HG03159 (cell line): ENCODE results near the gene SGCD.

Experiments
- ATAC-seq: cut with Tn5 transposase; IDR thresholded peaks from one replicate; pipeline ENCODE4 v1.9.1; 2021; ENCODE audit warnings: mild to moderate bottlenecking, moderate library complexity; ENCODE audit not compliant: unreplicated experiment

The SGCD gene

DNA sequence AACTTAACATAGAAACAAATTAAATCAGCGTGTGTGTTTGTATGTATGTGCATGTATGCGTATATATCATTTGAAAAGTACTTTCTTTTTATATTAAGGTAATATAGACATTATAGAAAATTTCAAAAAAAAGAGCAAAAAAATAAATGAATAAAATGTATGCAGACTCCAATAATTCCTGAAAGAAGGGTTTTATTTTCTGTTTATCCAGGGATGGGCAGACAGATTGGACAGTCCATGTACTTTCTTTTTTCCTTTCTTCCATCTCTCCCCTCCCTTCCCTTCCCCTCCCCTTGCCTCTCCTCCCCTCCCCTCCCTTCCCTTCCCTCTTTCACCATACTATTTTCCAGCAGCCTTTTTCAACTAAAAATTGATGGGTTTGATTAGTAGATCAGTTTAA is 123.8 kb downstream of the SGCD start:
- ATAC-seq: no peak

DNA sequence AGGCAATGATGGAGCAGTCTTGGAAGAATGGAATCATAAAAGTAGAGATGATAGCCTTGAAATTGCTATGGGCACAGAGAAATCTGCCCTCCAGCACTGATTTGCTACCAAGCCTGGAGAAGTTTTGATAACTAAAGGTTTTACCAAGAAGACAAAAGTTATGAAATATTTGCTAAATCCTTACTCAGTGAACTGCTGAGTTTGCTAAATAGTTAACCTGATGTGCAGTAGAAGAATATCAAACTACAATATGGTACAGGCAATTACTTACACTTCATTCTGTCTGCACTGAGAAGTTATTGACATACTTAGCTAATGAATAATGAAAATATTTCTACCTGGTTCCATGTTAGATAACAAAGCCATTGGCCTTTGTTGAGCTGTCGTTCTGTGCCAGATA is 124.5 kb downstream of the SGCD start:
- no peak for ATAC-seq

DNA sequence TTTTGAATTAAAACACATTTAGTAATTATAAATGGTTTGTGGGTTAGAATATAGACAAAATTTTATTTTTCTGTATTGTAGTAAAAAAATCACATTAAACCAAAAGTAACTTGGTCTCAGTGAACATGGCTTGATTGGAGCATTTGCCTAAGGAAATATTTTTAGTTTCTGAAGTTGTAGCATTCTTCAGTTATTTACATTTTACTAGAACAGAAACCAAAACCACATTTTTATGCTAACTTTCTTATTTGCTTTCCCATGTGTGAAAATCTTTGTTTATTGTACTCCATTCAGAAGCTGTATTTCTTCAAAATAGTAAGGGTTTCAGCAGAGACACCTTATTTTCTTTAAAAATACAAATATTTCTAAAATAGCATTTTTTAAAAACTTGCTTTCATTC is 129.9 kb downstream of the SGCD start:
- no peak for ATAC-seq

DNA sequence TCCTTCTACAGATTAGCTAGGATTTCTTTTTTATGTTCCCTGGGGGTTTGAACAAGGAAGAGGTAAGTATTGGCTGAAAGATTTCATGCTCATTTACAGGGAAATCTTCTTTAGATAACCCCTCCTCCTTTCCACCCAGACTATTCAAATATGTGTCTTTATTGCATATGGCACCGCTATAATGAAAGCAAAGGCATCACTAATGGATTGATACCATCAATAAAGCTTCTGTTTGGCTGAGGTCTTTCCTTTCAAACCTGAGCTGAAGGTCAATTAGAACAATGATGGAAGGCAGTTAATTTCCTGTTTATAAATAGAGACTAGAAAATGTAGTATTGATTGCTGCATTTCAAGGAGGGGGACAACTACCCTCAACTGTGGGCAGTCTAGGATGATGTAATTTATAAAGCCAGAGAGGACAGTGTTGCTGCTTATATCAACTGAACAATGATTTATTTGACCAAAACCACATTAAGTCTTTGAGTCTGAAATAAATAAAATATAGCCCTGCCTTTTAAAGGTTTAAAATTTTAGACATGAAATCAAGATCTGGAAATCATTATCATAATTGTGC is 132.9 kb downstream of the SGCD start:
- no peak for ATAC-seq

DNA sequence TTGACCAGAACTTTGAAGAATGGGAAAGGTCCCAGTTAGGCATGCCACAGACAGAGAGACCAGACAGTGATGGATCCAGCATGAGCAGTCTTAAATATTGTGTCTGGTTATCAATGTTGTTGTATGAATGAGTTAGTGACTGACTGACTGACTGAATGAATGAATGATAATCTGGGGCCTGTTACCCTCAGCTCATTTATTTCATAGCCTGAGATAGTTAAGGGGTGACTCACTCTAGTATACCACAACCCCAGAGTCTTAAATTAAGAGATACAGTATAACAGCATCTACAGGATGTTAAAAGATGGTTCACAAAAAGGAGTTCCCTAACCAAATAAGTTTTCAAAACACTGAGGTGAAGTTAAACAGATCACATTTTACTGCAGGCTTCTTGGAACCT is 133.5 kb downstream of the SGCD start:
- ATAC-seq: no peak

DNA sequence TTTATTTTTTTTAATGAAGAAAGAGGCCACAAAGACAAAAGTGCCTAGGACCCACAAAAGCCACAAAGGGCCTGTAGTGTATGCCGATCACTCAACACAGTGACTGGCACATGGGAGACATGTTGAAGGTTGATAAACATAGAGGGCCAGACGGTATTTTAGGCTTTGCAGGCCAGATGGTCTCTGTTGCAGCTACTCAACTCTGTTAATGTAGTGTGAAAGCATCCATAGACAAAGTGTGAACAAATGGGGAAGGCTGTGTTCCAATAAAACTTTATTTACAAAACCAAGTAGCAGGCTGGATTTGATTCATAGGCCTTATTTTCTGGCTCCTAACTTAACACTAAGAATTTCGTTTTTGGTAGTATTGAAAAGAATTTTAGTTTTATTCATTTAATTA is 139.9 kb downstream of the SGCD start:
- no peak for ATAC-seq

DNA sequence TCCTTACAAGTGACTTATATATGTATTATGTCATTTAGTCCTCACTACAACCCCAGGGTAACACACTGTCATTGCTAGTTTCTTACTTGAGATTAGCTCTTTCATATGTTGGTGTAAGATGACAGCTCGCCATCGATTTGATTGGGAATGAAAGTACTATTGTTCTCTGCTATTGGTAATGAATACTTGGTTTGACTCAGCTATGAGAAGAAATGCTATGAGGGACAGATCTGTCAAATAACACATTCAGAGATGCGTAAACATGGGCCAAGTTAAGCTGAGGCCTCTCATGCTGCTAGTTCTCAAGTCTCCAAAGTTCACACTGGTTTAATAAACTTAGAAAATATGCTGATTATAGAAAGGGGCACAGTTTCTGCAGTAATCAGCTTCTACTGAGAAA is 142.7 kb downstream of the SGCD start:
- ATAC-seq: no peak

DNA sequence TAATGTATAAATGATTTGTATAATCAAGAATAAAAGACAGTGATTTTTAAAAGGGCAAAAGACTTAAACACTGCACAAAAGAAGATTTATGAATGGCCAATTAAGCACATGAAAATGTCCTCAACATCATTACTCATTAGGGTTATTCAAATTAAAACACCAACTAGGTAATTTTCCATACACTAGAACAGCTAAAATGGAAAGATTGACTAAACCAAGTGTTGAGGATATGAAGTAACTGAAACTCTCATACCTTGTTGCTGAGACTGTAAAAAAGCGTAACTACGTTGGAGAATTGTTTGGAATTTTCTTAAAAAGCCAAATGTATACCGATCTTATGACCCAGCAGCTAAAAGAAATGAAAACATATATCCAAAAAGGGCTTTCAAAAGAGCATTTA is 144.9 kb downstream of the SGCD start:
- no peak for ATAC-seq

DNA sequence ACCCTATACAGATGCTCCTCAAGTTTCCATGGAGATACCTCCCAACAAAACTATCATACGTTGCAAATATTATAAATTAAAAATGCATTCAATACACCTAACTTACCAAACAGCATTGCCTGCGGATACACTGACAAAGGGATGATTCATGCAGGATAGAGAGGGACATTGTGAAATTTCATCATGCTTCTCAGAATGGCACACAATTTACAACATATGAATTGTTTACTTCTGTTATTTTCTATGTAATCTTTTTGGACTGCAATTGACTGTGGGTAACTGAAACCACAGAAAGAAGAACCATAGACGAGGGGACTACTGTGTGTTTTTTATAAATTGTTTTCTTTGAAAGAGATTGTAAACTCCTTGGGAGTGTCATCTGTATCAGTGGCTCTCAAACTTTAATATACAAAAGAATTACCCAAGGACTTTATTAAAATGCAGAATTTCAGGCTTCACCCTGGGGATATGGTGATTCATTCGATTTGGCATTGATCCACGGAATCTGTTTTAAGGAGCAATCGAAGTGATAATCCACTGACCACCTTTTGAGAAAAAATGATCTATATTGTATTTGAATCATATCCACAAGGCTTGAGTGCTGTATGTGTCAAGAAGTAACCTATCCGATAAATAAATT is 146.4 kb downstream of the SGCD start:
- no peak for ATAC-seq

DNA sequence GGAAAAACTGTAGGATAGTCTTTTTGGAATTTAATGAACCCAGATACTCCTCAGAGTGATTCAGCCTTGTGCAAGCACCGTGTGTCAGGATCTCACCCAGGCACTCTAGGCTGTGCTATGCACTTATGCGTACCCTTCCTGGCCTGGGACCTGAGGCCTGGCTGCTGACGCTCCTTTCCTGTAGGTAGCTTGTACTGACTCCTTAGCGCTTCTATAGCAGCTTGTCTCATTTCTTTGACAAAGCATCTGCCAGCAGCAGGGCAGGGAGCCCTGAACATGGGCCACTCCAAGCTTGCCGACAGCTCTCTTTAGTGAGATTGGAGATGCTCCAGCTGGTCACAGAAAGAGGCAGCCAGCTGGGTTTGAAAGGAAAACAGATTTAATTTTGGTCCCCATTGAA is 147.3 kb downstream of the SGCD start:
- no peak for ATAC-seq

DNA sequence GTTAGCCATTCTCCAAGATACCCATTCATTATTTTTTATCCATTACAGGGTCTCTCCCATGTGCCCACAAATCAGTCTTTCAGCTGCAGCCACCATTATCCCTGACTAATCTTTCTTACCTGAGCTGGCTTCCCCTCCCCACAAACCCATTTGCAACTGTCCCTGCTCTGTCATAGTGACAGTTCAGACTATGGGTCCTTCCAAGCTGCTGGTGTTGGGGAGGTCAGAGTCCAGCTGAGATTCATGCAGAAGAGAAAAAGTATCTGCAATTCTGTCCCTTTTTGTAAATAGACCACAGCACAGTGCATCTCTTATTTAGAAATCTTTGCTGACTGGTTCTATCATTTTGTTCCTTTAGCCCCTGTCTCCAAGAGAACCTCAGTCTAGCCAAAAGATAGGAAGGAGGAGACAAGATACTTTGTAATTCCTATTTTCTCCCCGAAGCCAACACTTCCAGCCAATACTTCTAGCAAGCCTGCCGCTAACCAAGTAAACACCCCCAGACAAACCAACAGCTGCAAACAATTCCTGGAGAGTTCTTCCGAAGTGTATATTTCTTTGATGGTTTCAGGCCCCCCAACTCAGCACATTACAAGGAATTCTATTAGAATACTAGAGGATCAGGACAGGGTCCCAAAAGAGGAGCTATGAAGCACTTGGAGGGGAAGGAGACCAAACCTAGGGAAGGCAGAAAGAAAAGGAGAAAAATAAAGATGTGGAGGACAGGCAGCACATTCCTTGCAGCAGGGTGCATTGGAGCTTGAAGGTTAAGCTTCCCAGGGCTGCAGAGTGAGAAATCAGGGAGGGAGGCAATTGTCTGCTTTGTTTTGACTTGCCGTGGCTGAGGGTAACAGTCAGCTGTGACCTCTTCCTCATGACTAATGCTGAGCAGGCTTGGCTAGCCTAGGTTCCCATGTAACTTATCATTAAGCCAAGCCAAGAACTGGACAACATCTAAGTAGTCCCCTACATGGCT is 148.5 kb downstream of the SGCD start:
- no peak for ATAC-seq

DNA sequence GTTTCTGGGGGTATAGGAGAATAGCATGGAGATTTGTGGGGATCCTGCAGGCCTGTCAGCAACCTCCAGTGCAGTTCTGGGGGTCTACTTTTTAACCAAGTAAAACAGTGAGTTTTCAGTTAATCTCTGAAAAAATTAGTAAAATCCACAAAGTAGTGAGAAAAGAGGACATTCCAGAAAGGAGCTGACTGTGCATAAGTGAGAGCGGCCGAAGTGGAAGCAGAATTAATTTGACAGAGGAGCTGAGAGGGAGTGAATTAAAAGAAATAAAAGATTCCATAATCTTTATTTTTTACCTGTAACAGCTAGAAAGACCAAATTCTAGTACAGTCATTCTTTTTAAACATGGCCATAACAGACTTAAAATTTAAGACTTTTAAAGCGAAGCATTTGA is 149.2 kb downstream of the SGCD start:
- ATAC-seq: no peak

DNA sequence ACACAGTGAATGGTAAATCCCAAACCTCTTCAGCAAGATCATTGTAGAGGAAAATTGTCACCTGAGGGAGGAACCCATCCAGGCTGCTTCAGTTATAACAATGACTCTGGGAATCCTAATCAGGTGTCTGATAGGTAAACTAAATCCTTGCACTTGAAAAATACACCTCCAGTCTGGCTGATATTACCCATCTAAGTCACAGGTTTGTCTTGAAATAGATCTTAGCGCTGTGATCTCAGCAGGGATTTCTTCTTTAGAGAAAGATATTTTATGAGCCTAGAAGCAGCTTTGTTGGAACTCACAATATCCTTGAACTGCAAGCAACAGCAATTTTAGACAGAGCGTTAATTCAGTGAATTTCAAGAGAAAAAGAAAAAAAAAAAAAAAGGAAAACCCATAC is 149.7 kb downstream of the SGCD start:
- ATAC-seq: no peak

DNA sequence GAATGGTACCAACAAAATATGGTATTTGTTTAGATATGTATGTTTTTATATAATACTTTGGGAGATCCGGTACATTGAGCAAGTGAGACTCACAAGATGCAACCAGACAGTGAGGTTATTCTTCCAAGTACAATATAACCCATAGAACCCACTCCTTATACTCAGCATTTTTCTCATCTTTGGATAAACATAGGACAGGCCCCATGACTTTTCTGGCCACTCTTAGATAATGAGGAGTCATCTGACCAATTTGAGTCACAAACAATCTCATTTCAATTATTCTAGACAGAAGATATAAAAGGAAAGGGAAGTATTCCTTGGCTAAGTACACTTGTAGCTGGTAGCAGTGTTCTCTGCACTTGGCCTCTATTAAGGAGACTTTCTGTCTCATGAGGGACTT is 150.2 kb downstream of the SGCD start:
- no peak for ATAC-seq

DNA sequence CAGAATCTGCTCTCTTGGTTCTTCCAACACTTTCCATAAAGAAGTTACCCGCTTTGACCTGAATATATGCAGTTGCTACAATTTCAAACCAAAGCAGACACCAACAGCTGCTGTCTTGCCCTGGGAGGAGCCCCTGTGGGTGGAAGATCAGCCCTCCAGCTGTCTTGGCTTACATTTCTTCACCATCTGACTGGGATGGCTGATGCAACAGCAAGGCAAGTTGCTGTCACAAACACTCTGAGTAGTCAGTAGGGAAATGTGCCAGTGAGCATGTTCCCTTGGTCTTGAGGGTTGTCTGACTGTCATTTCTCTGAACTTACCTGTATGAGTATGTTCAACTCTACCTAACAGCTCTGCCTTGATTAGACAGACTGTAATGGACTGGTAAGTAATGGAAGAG is 152.9 kb downstream of the SGCD start:
- no peak for ATAC-seq

DNA sequence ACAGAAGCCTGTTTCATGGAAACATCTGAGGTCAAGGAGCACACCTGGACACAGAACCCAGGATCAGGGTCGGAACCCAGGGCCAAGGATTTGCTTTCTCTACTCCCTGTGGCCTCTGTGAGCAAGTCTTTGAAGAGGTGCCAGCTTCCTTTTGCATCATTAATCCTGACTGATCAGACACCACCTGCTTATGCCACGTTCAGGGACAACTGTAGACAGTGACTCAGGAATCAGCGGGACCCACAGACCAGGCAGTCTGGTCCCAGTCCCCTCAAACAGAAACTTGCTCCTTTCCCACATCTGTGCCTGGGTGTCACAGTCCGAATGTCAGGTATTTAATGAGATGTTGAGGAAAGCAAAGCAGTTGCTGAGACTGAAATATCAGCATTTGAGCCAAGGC is 154.8 kb downstream of the SGCD start:
- no peak for ATAC-seq

DNA sequence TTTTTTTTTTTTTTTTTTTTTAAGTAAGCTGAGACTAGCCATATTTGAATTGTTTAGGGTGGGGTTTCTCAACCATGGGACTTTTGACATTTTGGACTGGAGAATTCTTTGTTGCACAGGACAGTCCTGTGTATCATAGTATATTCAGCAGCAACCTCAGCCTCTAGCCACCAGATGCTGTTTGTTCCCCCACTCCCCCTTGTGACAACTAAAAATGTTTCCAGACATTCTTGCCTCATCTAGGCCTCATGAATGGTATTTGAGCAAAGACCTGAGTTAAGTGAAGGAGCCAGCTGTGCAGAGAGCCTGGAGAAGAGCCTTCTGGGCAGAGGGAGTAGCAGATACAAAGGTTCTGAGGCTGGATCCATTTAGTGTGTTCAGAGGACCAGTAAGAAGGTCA is 155.9 kb downstream of the SGCD start:
- no peak for ATAC-seq

DNA sequence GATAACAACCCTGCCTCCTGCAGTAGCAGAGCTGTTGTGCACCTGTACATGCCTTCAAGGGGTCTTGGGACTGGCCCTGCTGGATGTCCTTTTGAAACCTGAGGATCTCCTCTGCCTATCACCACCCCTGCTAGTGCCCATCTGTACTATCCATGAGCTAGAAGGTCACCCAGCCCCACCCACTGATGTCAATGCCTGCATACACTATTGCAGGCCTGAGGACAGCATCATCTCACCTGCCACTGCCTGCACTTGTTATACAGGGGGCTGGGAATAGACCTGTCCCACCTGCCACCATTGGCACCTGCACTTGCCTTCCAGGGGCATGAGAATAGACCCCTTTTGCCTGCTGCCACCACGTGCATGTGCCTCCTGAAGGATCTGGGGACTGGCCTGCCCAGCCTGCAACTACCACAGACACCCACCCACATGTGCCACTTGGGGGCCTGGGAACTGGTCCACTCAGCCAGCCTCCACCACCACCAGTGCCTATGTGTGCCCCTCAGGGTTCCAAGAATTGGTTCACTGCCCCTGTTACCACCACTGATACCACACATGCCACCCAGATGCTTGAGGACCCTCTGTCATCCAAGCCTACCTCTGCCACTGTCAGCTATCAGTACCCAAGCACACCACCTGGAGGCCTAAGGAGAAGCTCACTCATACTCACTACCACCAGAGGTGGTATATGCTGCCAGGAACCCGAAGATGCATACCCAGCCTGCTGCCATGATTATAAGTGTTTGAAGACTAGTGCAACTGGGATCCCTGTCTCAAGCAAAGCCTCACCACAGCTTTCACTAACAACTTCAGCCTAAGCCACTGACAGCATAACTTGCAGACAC is 159.7 kb downstream of the SGCD start:
- no peak for ATAC-seq

DNA sequence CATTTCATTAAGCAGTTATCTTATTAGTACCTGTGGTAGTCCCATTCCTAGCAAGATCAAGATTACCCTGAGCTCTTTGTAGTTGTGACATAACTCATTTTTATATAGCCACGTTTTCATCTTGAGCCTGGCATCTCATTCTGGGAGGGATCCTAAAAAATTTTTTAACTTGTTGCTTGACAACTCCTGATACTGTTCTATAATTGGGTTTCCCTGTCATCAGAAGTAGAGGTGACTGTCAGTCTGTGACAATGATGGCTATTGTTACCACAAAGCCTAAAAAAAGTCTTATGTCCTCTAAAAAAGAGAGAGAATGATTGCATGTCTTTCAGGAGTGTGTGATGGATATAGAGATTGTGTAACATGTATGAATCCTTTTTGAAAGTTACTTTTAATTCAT is 164.8 kb downstream of the SGCD start:
- ATAC-seq: no peak

DNA sequence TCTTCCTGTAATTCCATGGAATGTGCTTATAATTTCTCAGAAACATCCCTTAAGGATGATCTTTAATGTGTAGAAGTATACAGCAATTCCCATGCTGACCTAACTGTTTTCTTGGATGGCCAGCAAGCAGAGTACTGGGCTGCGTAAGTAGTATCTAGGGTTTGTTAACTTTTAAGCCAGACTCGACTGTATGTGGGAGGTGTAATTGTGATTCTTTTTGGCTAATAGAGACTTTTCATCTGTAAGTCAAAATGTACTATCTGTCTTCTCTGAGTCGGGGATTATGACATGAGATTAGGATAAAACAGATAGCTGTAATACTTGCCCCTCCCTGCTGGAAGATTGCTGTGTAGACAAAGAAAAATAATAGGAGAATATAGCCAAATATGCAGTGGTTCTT is 169.3 kb downstream of the SGCD start:
- ATAC-seq: no peak

DNA sequence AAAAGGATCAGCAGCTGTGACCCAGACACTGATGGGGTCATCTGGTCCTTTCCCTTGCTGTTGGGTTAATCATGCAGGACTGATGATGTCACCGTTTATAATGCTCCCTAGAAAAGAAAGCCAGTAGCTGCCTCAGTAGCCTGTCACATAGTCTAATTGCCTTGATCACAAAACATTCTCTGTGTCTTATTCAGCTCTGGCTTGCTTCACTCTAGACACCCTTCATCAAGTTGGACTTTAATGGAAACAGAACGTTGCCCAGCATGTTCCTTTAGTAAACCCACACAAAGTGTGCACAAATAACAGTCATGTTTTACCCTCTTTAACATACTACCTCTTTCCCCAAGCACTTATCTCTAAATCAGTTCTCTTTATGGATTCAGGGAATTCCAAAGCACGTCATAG is 170.8 kb downstream of the SGCD start:
- no peak for ATAC-seq
